ENCODE data around the gene PRR14.
"Not testable (repeated sequence)": the region's sequence is repeated elsewhere in the genome, so short reads cannot be mapped to it uniquely, and the experiment has no call there.

PRR14 gene

GRCh38 chr16:30636599-30636998 is 14.2 kb upstream of the PRR14 start:
- Histone ChIP-seq H3K27ac (ENCODE audit: low read length, poor library complexity, severe bottlenecking) (no peak overlapping the region), H3K18ac (ENCODE audit: low read depth in 1 of 2, low read length in 2 of 2) (no peak overlapping the region), H2BK12ac (ENCODE audit: low read length in 2 of 2) (no peak overlapping the region), H3K9ac (ENCODE audit: low read length) (no peak overlapping the region), H3K4me1 (ENCODE audit: control insufficient read depth, insufficient read depth, low read depth, low read length) (peaks cover 4% of the 10 kb centered on the region), H3K14ac (ENCODE audit: low read length in 2 of 2) (no peak overlapping the region), H2AFZ (ENCODE audit: low read depth, low read length) (no peak overlapping the region), H2BK15ac (ENCODE audit: low read depth, poor library complexity, severe bottlenecking) (no peak overlapping the region), H2BK5ac (ENCODE audit: low read depth, low read length, poor library complexity, severe bottlenecking) (no peak overlapping the region), H3K4me2 (ENCODE audit: low read length, poor library complexity, severe bottlenecking) (no peak overlapping the region), H3K4ac (ENCODE audit: low read depth in 1 of 2, low read length in 2 of 2) (no peak overlapping the region), H3K4me3 (ENCODE audit: insufficient read depth in 1 of 2, low read depth in 1 of 2, low read length in 2 of 2) (no peak overlapping the region), H3K79me1 (replicated peaks; ENCODE audit: low read length, poor library complexity, severe bottlenecking) (peaks cover 6% of the 10 kb centered on the region), H3K9me3 (ENCODE audit: control insufficient read depth, low read length) (no peaks in the 10 kb centered on the region), H4K8ac (ENCODE audit: low read length) (no peak overlapping the region), H3K27me3 (ENCODE audit: control insufficient read depth in 1 of 2, insufficient read depth in 1 of 2, low read length in 2 of 2) (no peaks in the 10 kb centered on the region), H2BK120ac (ENCODE audit: low read depth, low read length) (no peak overlapping the region), H2AK5ac (ENCODE audit: low read length, severe bottlenecking) (no peak overlapping the region), H4K91ac (ENCODE audit: low read length) (no peak overlapping the region), H3K36me3 (ENCODE audit: control insufficient read depth in 1 of 2, insufficient read depth in 2 of 2, low read depth in 1 of 2, low read length in 2 of 2) (no peaks in the 10 kb centered on the region), H3K23ac (ENCODE audit: low read length in 2 of 2) (no peak overlapping the region)
- WGBS, result 99% methylated on average over 5 of the region's 7 CpGs
- no peak for DNase-seq

GRCh38 chr16:30637139-30637538 is 13.6 kb upstream of the PRR14 start:
- not testable (repeated sequence) for DNase-seq
- 95% methylated on average over 10 of the region's 10 CpGs for WGBS

DNA sequence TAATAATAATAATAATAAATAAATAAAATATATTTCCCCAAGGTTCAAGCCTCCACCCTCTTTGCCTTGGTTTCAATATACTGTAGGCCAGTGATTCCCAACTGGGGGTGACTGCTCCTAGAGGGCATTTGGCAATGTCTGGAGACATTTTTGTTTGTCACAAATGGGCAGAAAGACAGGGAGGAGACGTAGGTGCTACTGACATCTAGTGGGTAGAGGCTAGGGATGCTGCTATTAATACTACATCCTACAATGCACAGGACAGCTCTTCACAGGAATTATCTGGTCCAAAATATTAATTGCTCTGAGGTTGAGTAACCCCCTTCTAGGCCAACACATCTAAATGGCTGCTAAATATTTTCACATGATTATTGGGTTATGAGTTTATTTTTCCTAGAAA is 12.8 kb upstream of the PRR14 start:
- no peaks in the 10 kb centered on the region for H3K27me3 ChIP-seq (ENCODE audit: control insufficient read depth in 1 of 2, insufficient read depth in 1 of 2, low read length in 2 of 2)
- DNase-seq, result peak; percentile 74
- no peak overlapping the region for H3K27ac ChIP-seq (ENCODE audit: low read length, poor library complexity, severe bottlenecking)
- H2BK5ac ChIP-seq (ENCODE audit: low read depth, low read length, poor library complexity, severe bottlenecking), result no peak overlapping the region
- peaks cover 6% of the 10 kb centered on the region for H3K79me1 ChIP-seq (replicated peaks; ENCODE audit: low read length, poor library complexity, severe bottlenecking)
- no peak overlapping the region for H2BK15ac ChIP-seq (ENCODE audit: low read depth, poor library complexity, severe bottlenecking)
- no peak overlapping the region for H3K4ac ChIP-seq (ENCODE audit: low read depth in 1 of 2, low read length in 2 of 2)
- H2AFZ ChIP-seq (ENCODE audit: low read depth, low read length), result no peak overlapping the region
- no peak overlapping the region for H3K14ac ChIP-seq (ENCODE audit: low read length in 2 of 2)
- no peak overlapping the region for H3K4me3 ChIP-seq (ENCODE audit: insufficient read depth in 1 of 2, low read depth in 1 of 2, low read length in 2 of 2)
- H3K9ac ChIP-seq (ENCODE audit: low read length), result no peak overlapping the region
- H4K91ac ChIP-seq (ENCODE audit: low read length), result no peak overlapping the region
- H2BK120ac ChIP-seq (ENCODE audit: low read depth, low read length), result no peak overlapping the region
- WGBS, result no CpG with 5 or more reads among the region's 1 CpG
- no peak overlapping the region for H4K8ac ChIP-seq (ENCODE audit: low read length)
- H3K4me2 ChIP-seq (ENCODE audit: low read length, poor library complexity, severe bottlenecking), result no peak overlapping the region
- H3K4me1 ChIP-seq (ENCODE audit: control insufficient read depth, insufficient read depth, low read depth, low read length), result peaks cover 4% of the 10 kb centered on the region
- no peaks in the 10 kb centered on the region for H3K9me3 ChIP-seq (ENCODE audit: control insufficient read depth, low read length)
- H3K36me3 ChIP-seq (ENCODE audit: control insufficient read depth in 1 of 2, insufficient read depth in 2 of 2, low read depth in 1 of 2, low read length in 2 of 2), result no peaks in the 10 kb centered on the region
- no peak overlapping the region for H2BK12ac ChIP-seq (ENCODE audit: low read length in 2 of 2)
- no peak overlapping the region for H3K18ac ChIP-seq (ENCODE audit: low read depth in 1 of 2, low read length in 2 of 2)
- no peak overlapping the region for H2AK5ac ChIP-seq (ENCODE audit: low read length, severe bottlenecking)
- no peak overlapping the region for H3K23ac ChIP-seq (ENCODE audit: low read length in 2 of 2)

More at GRCh38 chr16:30637139-30637538, 13.6 kb upstream of the PRR14 start:
- H3K9me3 ChIP-seq (ENCODE audit: control insufficient read depth, low read length); H3K4me2 ChIP-seq (ENCODE audit: low read length, poor library complexity, severe bottlenecking); H4K91ac ChIP-seq (ENCODE audit: low read length); H2AK5ac ChIP-seq (ENCODE audit: low read length, severe bottlenecking); H2BK15ac ChIP-seq (ENCODE audit: low read depth, poor library complexity, severe bottlenecking); H3K36me3 ChIP-seq (ENCODE audit: control insufficient read depth in 1 of 2, insufficient read depth in 2 of 2, low read depth in 1 of 2, low read length in 2 of 2); H3K18ac ChIP-seq (ENCODE audit: low read depth in 1 of 2, low read length in 2 of 2); H3K4ac ChIP-seq (ENCODE audit: low read depth in 1 of 2, low read length in 2 of 2); H3K9ac ChIP-seq (ENCODE audit: low read length); H2AFZ ChIP-seq (ENCODE audit: low read depth, low read length); H3K4me1 ChIP-seq (ENCODE audit: control insufficient read depth, insufficient read depth, low read depth, low read length); H4K8ac ChIP-seq (ENCODE audit: low read length); H3K27me3 ChIP-seq (ENCODE audit: control insufficient read depth in 1 of 2, insufficient read depth in 1 of 2, low read length in 2 of 2); H2BK5ac ChIP-seq (ENCODE audit: low read depth, low read length, poor library complexity, severe bottlenecking); H3K27ac ChIP-seq (ENCODE audit: low read length, poor library complexity, severe bottlenecking); H3K23ac ChIP-seq (ENCODE audit: low read length in 2 of 2); H2BK120ac ChIP-seq (ENCODE audit: low read depth, low read length); H3K4me3 ChIP-seq (ENCODE audit: insufficient read depth in 1 of 2, low read depth in 1 of 2, low read length in 2 of 2); H2BK12ac ChIP-seq (ENCODE audit: low read length in 2 of 2); H3K14ac ChIP-seq (ENCODE audit: low read length in 2 of 2); H3K79me1 ChIP-seq (replicated peaks; ENCODE audit: low read length, poor library complexity, severe bottlenecking): not testable (repeated sequence)

DNA sequence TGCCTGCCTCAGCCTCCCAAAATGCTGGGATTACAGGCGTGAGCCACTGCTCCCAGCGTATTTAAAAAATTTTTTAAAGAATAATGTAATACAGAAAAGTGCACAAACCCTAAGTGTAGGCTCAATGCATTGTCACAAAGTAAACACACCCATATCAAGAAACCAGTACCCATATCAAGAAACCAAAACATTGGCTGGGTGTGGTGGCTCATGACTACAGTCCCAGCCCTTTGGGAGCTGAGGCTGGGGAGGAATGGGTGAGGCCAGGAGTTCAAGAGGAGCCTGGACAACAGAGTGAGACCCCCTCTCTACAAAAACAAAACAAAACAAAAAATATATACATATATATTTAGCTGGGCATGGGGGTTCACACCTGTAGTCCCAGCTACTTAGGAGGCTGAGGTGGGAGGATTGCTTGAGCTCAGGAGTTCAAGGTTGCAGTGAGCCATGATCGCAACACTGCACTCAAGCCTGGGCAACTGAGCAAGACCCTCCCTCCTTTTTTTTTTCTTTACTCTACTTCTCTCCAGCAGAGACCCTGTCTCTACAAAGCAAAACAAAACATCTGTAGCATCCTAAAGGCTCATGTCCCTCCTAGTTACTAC is 9.3 kb upstream of the PRR14 start:
- Histone ChIP-seq H3K27me3 (ENCODE audit: control insufficient read depth in 1 of 2, insufficient read depth in 1 of 2, low read length in 2 of 2) (no peaks in the 10 kb centered on the region), H3K79me1 (replicated peaks; ENCODE audit: low read length, poor library complexity, severe bottlenecking) (no peaks in the 10 kb centered on the region), H2AFZ (ENCODE audit: low read depth, low read length) (no peak overlapping the region), H3K23ac (ENCODE audit: low read length in 2 of 2) (no peak overlapping the region), H3K14ac (ENCODE audit: low read length in 2 of 2) (no peak overlapping the region), H2BK12ac (ENCODE audit: low read length in 2 of 2) (no peak overlapping the region), H3K4ac (ENCODE audit: low read depth in 1 of 2, low read length in 2 of 2) (no peak overlapping the region), H3K9ac (ENCODE audit: low read length) (no peak overlapping the region), H3K36me3 (ENCODE audit: control insufficient read depth in 1 of 2, insufficient read depth in 2 of 2, low read depth in 1 of 2, low read length in 2 of 2) (no peaks in the 10 kb centered on the region), H3K27ac (ENCODE audit: low read length, poor library complexity, severe bottlenecking) (no peak overlapping the region), H4K8ac (ENCODE audit: low read length) (no peak overlapping the region), H3K4me1 (ENCODE audit: control insufficient read depth, insufficient read depth, low read depth, low read length) (peaks cover 1% of the 10 kb centered on the region), H2BK120ac (ENCODE audit: low read depth, low read length) (no peak overlapping the region), H2BK15ac (ENCODE audit: low read depth, poor library complexity, severe bottlenecking) (no peak overlapping the region), H3K4me2 (ENCODE audit: low read length, poor library complexity, severe bottlenecking) (no peak overlapping the region), H3K18ac (ENCODE audit: low read depth in 1 of 2, low read length in 2 of 2) (no peak overlapping the region), H4K91ac (ENCODE audit: low read length) (no peak overlapping the region), H2AK5ac (ENCODE audit: low read length, severe bottlenecking) (no peak overlapping the region), H3K9me3 (ENCODE audit: control insufficient read depth, low read length) (no peaks in the 10 kb centered on the region), H2BK5ac (ENCODE audit: low read depth, low read length, poor library complexity, severe bottlenecking) (no peak overlapping the region), H3K4me3 (ENCODE audit: insufficient read depth in 1 of 2, low read depth in 1 of 2, low read length in 2 of 2) (no peak overlapping the region)
- DNase-seq, result no peak
- 100% methylated on average over 1 of the region's 3 CpGs for WGBS
